ENCODE measurements around the gene CASP10. TPM values are rescaled to one million over a fixed set of nuclear protein-coding genes. Genes with fewer than 3 reads are reported as not detected.

CASP10 gene
- total and polyA plus RNA-seq, 9 of the 15 experiments (the other 6 are each of a cell fraction or from before 2014, with no cell fraction given): 7.1 to 20.4 (median 10.8) TPM

GRCh38 chr2:201158111-201158929 is 24.6 kb upstream of the CASP10 start (continued):
- TF ChIP-seq ZNF583 (CRISPR knock-in tag; IDR thresholded peaks at IDR 0.05) (no peak), ZNF354B (CRISPR knock-in tag; IDR thresholded peaks at IDR 0.05) (no peak), SRSF3 (IDR thresholded peaks at IDR 0.05; ENCODE audit: insufficient read depth, low read length) (no peak), CREB3L1 (IDR thresholded peaks at IDR 0.05; ENCODE audit: borderline replicate concordance, low read depth) (no peak), THAP7 (CRISPR knock-in tag; IDR thresholded peaks at IDR 0.05) (no peak), CREB1 (IDR thresholded peaks at IDR 0.05) (no peak), CREB1 (CRISPR knock-in tag; IDR thresholded peaks at IDR 0.05) (no peak), ZNF778 (CRISPR knock-in tag; IDR thresholded peaks at IDR 0.05) (no peak), PURB (CRISPR knock-in tag; IDR thresholded peaks at IDR 0.05; ENCODE audit: low read depth) (no peak), ZKSCAN1 (IDR thresholded peaks at IDR 0.05; ENCODE audit: low read depth, low read length) (no peak), TEAD4 (IDR thresholded peaks at IDR 0.05; ENCODE audit: low read length) (peak; percentile 81), TEAD4 (CRISPR knock-in tag; IDR thresholded peaks at IDR 0.05; ENCODE audit: borderline replicate concordance) (no peak), ZNF197 (CRISPR knock-in tag; IDR thresholded peaks at IDR 0.05; ENCODE audit: low read depth) (no peak), NUFIP1 (IDR thresholded peaks at IDR 0.05; ENCODE audit: partially characterized antibody) (no peak), PKNOX1 (IDR thresholded peaks at IDR 0.05) (no peak), FOXP1 (CRISPR knock-in tag; IDR thresholded peaks at IDR 0.05) (no peak), FOXJ2 (tag; IDR thresholded peaks at IDR 0.05) (0 out of 2 replicates have a peak, but pooled peaks have one; percentile 76), SAFB (IDR thresholded peaks at IDR 0.05; ENCODE audit: borderline replicate concordance, low read depth, low read length) (no peak), ZNF707 (CRISPR knock-in tag; conservative IDR thresholded peaks at IDR 0.05) (no peak)
- TF ChIP-seq, protein P1, sequence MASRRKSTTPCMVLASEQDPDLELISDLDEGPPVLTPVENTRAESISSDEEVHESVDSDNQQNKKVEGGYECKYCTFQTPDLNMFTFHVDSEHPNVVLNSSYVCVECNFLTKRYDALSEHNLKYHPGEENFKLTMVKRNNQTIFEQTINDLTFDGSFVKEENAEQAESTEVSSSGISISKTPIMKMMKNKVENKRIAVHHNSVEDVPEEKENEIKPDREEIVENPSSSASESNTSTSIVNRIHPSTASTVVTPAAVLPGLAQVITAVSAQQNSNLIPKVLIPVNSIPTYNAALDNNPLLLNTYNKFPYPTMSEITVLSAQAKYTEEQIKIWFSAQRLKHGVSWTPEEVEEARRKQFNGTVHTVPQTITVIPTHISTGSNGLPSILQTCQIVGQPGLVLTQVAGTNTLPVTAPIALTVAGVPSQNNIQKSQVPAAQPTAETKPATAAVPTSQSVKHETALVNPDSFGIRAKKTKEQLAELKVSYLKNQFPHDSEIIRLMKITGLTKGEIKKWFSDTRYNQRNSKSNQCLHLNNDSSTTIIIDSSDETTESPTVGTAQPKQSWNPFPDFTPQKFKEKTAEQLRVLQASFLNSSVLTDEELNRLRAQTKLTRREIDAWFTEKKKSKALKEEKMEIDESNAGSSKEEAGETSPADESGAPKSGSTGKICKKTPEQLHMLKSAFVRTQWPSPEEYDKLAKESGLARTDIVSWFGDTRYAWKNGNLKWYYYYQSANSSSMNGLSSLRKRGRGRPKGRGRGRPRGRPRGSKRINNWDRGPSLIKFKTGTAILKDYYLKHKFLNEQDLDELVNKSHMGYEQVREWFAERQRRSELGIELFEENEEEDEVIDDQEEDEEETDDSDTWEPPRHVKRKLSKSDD (conservative IDR thresholded peaks at IDR 0.05; ENCODE audit: low read length): no peak
- TF ChIP-seq, protein P2, sequence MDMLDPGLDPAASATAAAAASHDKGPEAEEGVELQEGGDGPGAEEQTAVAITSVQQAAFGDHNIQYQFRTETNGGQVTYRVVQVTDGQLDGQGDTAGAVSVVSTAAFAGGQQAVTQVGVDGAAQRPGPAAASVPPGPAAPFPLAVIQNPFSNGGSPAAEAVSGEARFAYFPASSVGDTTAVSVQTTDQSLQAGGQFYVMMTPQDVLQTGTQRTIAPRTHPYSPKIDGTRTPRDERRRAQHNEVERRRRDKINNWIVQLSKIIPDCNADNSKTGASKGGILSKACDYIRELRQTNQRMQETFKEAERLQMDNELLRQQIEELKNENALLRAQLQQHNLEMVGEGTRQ (CRISPR knock-in tag; IDR thresholded peaks at IDR 0.05): peak; percentile 88

Data from K562 (cell line).